ENCODE measurements around the gene VEGFA.

Gene VEGFA

GRCh38 chr6:43760210-43761168, 9.5 kb upstream of the VEGFA start:
- DNase-seq = no peak

GRCh38 chr6:43761666-43762409, 8.2 kb upstream of the VEGFA start:
- no peak for DNase-seq

- no peak for DNase-seq
Measured at GRCh38 chr6:43762410-43762768, 7.6 kb upstream of the VEGFA start.

- no peak for DNase-seq
Measured at GRCh38 chr6:43762966-43763695, 6.9 kb upstream of the VEGFA start.

GRCh38 chr6:43763812-43764522, 6.0 kb upstream of the VEGFA start:
- no peak for DNase-seq

GRCh38 chr6:43764772-43765171, 5.2 kb upstream of the VEGFA start:
- no peak for DNase-seq

- DNase-seq = no peak
Measured at GRCh38 chr6:43765776-43766499, 4.1 kb upstream of the VEGFA start.

- no peak for DNase-seq
Measured at GRCh38 chr6:43766500-43766853, 3.5 kb upstream of the VEGFA start.

GRCh38 chr6:43766964-43767461, 3.0 kb upstream of the VEGFA start:
- DNase-seq = no peak

GRCh38 chr6:43767553-43768505, 2.2 kb upstream of the VEGFA start:
- DNase-seq = no peak

GRCh38 chr6:43768506-43768860, 1.5 kb upstream of the VEGFA start:
- DNase-seq = no peak

GRCh38 chr6:43768983-43769525, 957 bp upstream of the VEGFA start:
- DNase-seq = no peak

GRCh38 chr6:43770372-43771209, 580 bp downstream of the VEGFA start:
- no peak for DNase-seq

- no peak for DNase-seq
Measured at GRCh38 chr6:43771210-43771857, 1.3 kb downstream of the VEGFA start.

- DNase-seq = no peak
Measured at GRCh38 chr6:43771858-43772680, 2.1 kb downstream of the VEGFA start.

- DNase-seq = no peak
Measured at GRCh38 chr6:43772681-43773049, 2.7 kb downstream of the VEGFA start.

GRCh38 chr6:43773050-43773979, 3.3 kb downstream of the VEGFA start:
- peak; percentile 28 for DNase-seq
